ENCODE measurements around the gene BRINP3.

Gene BRINP3

GRCh38 chr1:190312763-190313162 is 164.9 kb downstream of the BRINP3 start:
- no peak for DNase-seq

- no peak for DNase-seq
These were observed 174.2 kb downstream of the BRINP3 start for GRCh38 chr1:190303501-190303900.

- DNase-seq = no peak
These were observed 181.2 kb downstream of the BRINP3 start for GRCh38 chr1:190296453-190296852.

- no peak for DNase-seq
These were observed 187.8 kb downstream of the BRINP3 start for GRCh38 chr1:190289897-190290296.

GRCh38 chr1:190286111-190286510 is 191.6 kb downstream of the BRINP3 start:
- no peak for DNase-seq

GRCh38 chr1:190277107-190277506 is 200.6 kb downstream of the BRINP3 start:
- DNase-seq = no peak

GRCh38 chr1:190274721-190275120 is 202.9 kb downstream of the BRINP3 start:
- DNase-seq = no peak

GRCh38 chr1:190273161-190273560 is 204.5 kb downstream of the BRINP3 start:
- DNase-seq = no peak

GRCh38 chr1:190262538-190262937 is 215.1 kb downstream of the BRINP3 start:
- DNase-seq = no peak

- no peak for DNase-seq
These were observed 218.2 kb downstream of the BRINP3 start for GRCh38 chr1:190259424-190259823.

GRCh38 chr1:190258003-190258402 is 219.7 kb downstream of the BRINP3 start:
- no peak for DNase-seq

- no peak for DNase-seq
These were observed 225.6 kb downstream of the BRINP3 start for GRCh38 chr1:190252046-190252445.

GRCh38 chr1:190250368-190250767 is 227.3 kb downstream of the BRINP3 start:
- peak; percentile 1 for DNase-seq

- no peak for DNase-seq
These were observed 233.3 kb downstream of the BRINP3 start for GRCh38 chr1:190244406-190244805.

GRCh38 chr1:190243056-190243455 is 234.6 kb downstream of the BRINP3 start:
- no peak for DNase-seq

GRCh38 chr1:190226006-190226405 is 251.7 kb downstream of the BRINP3 start:
- no peak for DNase-seq

GRCh38 chr1:190212450-190212849 is 265.2 kb downstream of the BRINP3 start:
- DNase-seq = no peak

GRCh38 chr1:190207733-190208132 is 269.9 kb downstream of the BRINP3 start:
- DNase-seq = no peak

GRCh38 chr1:190205713-190206112 is 272.0 kb downstream of the BRINP3 start:
- DNase-seq = peak; percentile 39

- no peak for DNase-seq
These were observed 281.6 kb downstream of the BRINP3 start for GRCh38 chr1:190196020-190196419.

GRCh38 chr1:190193508-190194115 is 284.1 kb downstream of the BRINP3 start:
- no peak for DNase-seq

GRCh38 chr1:190192627-190193026 is 285.0 kb downstream of the BRINP3 start:
- DNase-seq = no peak

- no peak for DNase-seq
These were observed 294.1 kb downstream of the BRINP3 start for GRCh38 chr1:190183588-190183987.

GRCh38 chr1:190179817-190180216 is 297.8 kb downstream of the BRINP3 start:
- peak; percentile 56 for DNase-seq

- no peak for DNase-seq
These were observed 298.8 kb downstream of the BRINP3 start for GRCh38 chr1:190178827-190179226.

GRCh38 chr1:190177555-190177954 is 300.1 kb downstream of the BRINP3 start:
- no peak for DNase-seq

Data from fibroblast of skin of right biceps (primary cell).